Measurements from ENCODE around the gene SMG6.

GRCh38 chr17:2077040-2077439, 226.5 kb downstream of the SMG6 start:
- no peak for TF ChIP-seq POLR2A (IDR thresholded peaks at IDR 0.05; ENCODE audit: low read length)
- no peak for TF ChIP-seq GATA1 (IDR thresholded peaks at IDR 0.05; ENCODE audit: low read depth, low read length)

All from erythroblast (primary cell).